GM12878 (cell line): ENCODE data around the gene PVRIG. TPM values are rescaled to one million over a fixed set of nuclear protein-coding genes. Genes with fewer than 3 reads are reported as not detected.
A peak's percentile ranks its signal among the peaks of the same experiment; 100 is the strongest.

Source experiments
- ATAC-seq: fragments of 200-7000 bp; cut with Tn5 transposase; 3 replicates; pipeline ENCODE4 v1.9.1; 2020; ENCODE audit warnings: mild to moderate bottlenecking, moderate library complexity
- BruUV-seq: library from RNA; stranded (reverse); fragments of 400-500 nt; replicated peaks from 2 replicates; lab custom pipeline; 2021; lab: Mats Ljungman, UMichigan
- CTCF ChIA-PET: fragments of 300-600 bp; sonication (Branson Sonifier 250); formaldehyde crosslinking; extraction: SDS; loops from one replicate; lab custom pipeline; 2021; ENCODE audit warnings: inconsistent platforms; lab: Yijun Ruan, JAX
- POLR2A ChIA-PET: fragments of 350-600 bp; formaldehyde crosslinking; extraction: SDS; loops from one replicate; lab custom pipeline; 2021; ENCODE audit warnings: inconsistent platforms; lab: Charles Lee
- RAD21 ChIA-PET: fragments of 300-600 bp; sonication (Branson Sonifier 250); formaldehyde crosslinking; loops from one replicate; lab custom pipeline; 2023; ENCODE audit warnings: antibody characterized with exemption; ENCODE audit not compliant: unreplicated experiment; lab: Charles Lee
- SMC1A ChIA-PET: fragments of 300-600 bp; sonication (Branson Sonifier 250); formaldehyde crosslinking; loops from one replicate; lab custom pipeline; 2023; ENCODE audit not compliant: unreplicated experiment, uncharacterized antibody; lab: Charles Lee
- DNase-seq: peaks from one replicate; pipeline ENCODE4 v3.0.0-alpha.2; 2011; ENCODE audit warnings: low read depth, low spot score
- FAIRE-seq: peaks from 3 replicates; lab custom pipeline; 2011; peaks lifted over from hg19 to GRCh38; lab: Jason Lieb, UNC
- H2AFZ ChIP-seq: 2 replicates; pipeline ENCODE4 v1.6.0; 2011; ENCODE audit warnings: low read depth, low read length, control low read depth; ENCODE audit not compliant: control insufficient read depth
- H3K27ac ChIP-seq: 2 replicates; pipeline ENCODE4 v1.5.1; 2011; ENCODE audit warnings: control low read depth; ENCODE audit not compliant: control insufficient read depth, insufficient read depth
- H3K27me3 ChIP-seq, 2 experiments: replicated peaks in 1 of 2; 2 replicates each; pipeline versions ENCODE4 v1.6.0 to v1.6.1; 2011; ENCODE audit warnings: low read length in 1 of 2; ENCODE audit not compliant: control insufficient read depth in 2 of 2, insufficient read depth in 2 of 2
- H3K36me3 ChIP-seq, 2 experiments: 2 replicates each; pipeline ENCODE4 v1.5.1; 2011; ENCODE audit warnings: low read length in 1 of 2; ENCODE audit not compliant: control insufficient read depth in 2 of 2, insufficient read depth in 2 of 2
- H3K4me1 ChIP-seq: 2 replicates; pipeline ENCODE4 v1.6.1; 2011; ENCODE audit warnings: mild to moderate bottlenecking, low read length, moderate library complexity, mixed read lengths; ENCODE audit not compliant: control insufficient read depth, insufficient read depth
- H3K4me2 ChIP-seq: 2 replicates; pipeline ENCODE4 v1.6.0; 2011; ENCODE audit warnings: control low read depth; ENCODE audit not compliant: control insufficient read depth, insufficient read depth
- H3K4me3 ChIP-seq: fragments of 200-600 bp; sonication (generic); 2 replicates; pipeline ENCODE4 v1.5.1; 2016
- H3K79me2 ChIP-seq: 2 replicates; pipeline ENCODE4 v1.6.0; 2011; ENCODE audit warnings: low read length; ENCODE audit not compliant: control insufficient read depth, insufficient read depth
- H3K9ac ChIP-seq: 2 replicates; pipeline ENCODE4 v1.8.0; 2011; ENCODE audit warnings: low read length, control low read depth, mixed read lengths; ENCODE audit not compliant: control insufficient read depth, insufficient read depth
- H3K9me3 ChIP-seq: replicated peaks from 3 replicates; pipeline ENCODE4 v1.5.1; 2011; ENCODE audit warnings: mild to moderate bottlenecking, low read length; ENCODE audit not compliant: control insufficient read depth, insufficient read depth
- H4K20me1 ChIP-seq: 2 replicates; pipeline ENCODE4 v1.6.0; 2011; ENCODE audit not compliant: control insufficient read depth, insufficient read depth
- EGR1 ChIP-seq, 2 experiments: IDR thresholded peaks; 1 replicate in 1 of 2; 2 replicates in 1 of 2; pipeline ENCODE4 v1.6.1; 2011 to 2012; ENCODE audit warnings: low read depth in 2 of 2, low read length in 2 of 2, borderline replicate concordance in 1 of 2, mild to moderate bottlenecking in 1 of 2, moderate library complexity in 1 of 2
- ELK1 ChIP-seq: IDR thresholded peaks from 2 replicates; pipeline ENCODE4 v1.6.1; 2012; ENCODE audit warnings: low read depth, low read length, improper control_type of control experiment
- HDGF ChIP-seq: fragments of 450-650 bp; IDR thresholded peaks from 2 replicates; pipeline ENCODE4 v1.6.1; 2016; ENCODE audit warnings: antibody characterized with exemption
- MEF2A ChIP-seq: IDR thresholded peaks from 2 replicates; pipeline ENCODE4 v1.6.1; 2011; ENCODE audit warnings: low read depth, mild to moderate bottlenecking, low read length, moderate library complexity; ENCODE audit not compliant: insufficient read depth
- RAD51 ChIP-seq: fragments of 450-650 bp; IDR thresholded peaks from 2 replicates; pipeline ENCODE4 v1.6.1; 2016; ENCODE audit warnings: moderate library complexity, mild to moderate bottlenecking, inconsistent platforms
- RELA ChIP-seq: fragments of 450-650 bp; IDR thresholded peaks from 2 replicates; pipeline ENCODE4 v1.8.0; 2014; ENCODE audit warnings: borderline replicate concordance; ENCODE audit not compliant: partially characterized antibody
- SUPT20H ChIP-seq: IDR thresholded peaks from 2 replicates; pipeline ENCODE4 v1.6.1; 2011; ENCODE audit warnings: low read depth, mild to moderate bottlenecking, low read length, moderate library complexity, borderline replicate concordance; ENCODE audit not compliant: control insufficient read depth
- ZBTB33 ChIP-seq: fragments of 450-650 bp; IDR thresholded peaks from 2 replicates; pipeline ENCODE4 v1.6.1; 2017; ENCODE audit warnings: mild to moderate bottlenecking
- ZZZ3 ChIP-seq: IDR thresholded peaks from 2 replicates; pipeline ENCODE4 v1.6.1; 2011; ENCODE audit warnings: low read depth; ENCODE audit not compliant: control insufficient read depth, insufficient read length
- WGBS: methylation state at CpG from one replicate; pipeline ENCODE4 v1.1.6; 2016; ENCODE audit warnings: low lambda C conversion rate; ENCODE audit not compliant: insufficient replicate concordance, insufficient coverage; ENCODE audit errors: missing lambda C conversion rate; 5-methylcytosine and 5-hydroxymethylcytosine counted together
- in situ Hi-C: fragments of 300-500 bp; cut with MboI; formaldehyde crosslinking; loops from 9 replicates; pipeline ENCODE4 v1.14.3; 2018; ENCODE audit warnings: mixed read lengths
- intact Hi-C: fragments of 100-400 bp; cut with micrococcal nuclease; formaldehyde crosslinking; loops from one replicate; pipeline ENCODE4 v1.14.2; 2022; ENCODE audit not compliant: unreplicated experiment
- polyA plus RNA-seq, 11 experiments: library from polyadenylated mRNA; depleted of rRNA in 4 of 11; unstranded in 6 of 11; stranded (reverse) in 5 of 11; fragments of >200 nt; fragmentation: Nextera tagmentation in 4 of 11; fragmentation: Illumina TruSeq in 1 of 11; extraction: Ambion mirVana in 4 of 11; extraction: Trizol in 1 of 11; gene quantifications; 1 replicate in 1 of 11; 2 replicates in 10 of 11; pipeline versions ENCODE4 v1.2.1 to v1.2.3, GENCODE V29; 2011 to 2016; ENCODE audit warnings: inconsistent platforms in 2 of 11, missing spikeins in 2 of 11, low read depth in 1 of 11
- total RNA-seq, 4 experiments: library from RNA; depleted of rRNA in 3 of 4; stranded (reverse); fragments of >200 nt in 3 of 4; fragmentation: Illumina TruSeq in 1 of 4; extraction: Trizol in 1 of 4; gene quantifications; 2 replicates each; pipeline versions ENCODE4 v1.2.1 to v1.2.3, GENCODE V29; 2013 to 2021

PVRIG gene
- total and polyA plus RNA-seq, 10 of the 15 experiments (the other 5 are each of a cell fraction or from before 2014, with no cell fraction given), result 1.3 to 44.0 (median 17.9) TPM

GRCh38 chr7:100200693-100201092 is 19.1 kb upstream of the PVRIG start:
- FAIRE-seq, result no peak
- no peak overlapping the region for H3K27ac ChIP-seq

GRCh38 chr7:100204454-100204853 is 15.3 kb upstream of the PVRIG start:
- ChIA-PET RAD21 (interaction anchor here (1.3 kb wide), 1 partner anchor 11 kb away, joined by 3 read pairs; no protein-coding TSS in a partner anchor), SMC1A (interaction anchor here (0.9 to 14.7 kb wide), 2 partner anchors 11 to 15 kb away, joined by 4 to 140 read pairs; no protein-coding TSS in a partner anchor), CTCF (interaction anchor here (0.9 to 1.4 kb wide), 3 partner anchors 9 to 19 kb away, joined by 4 to 5 read pairs (median 4); no protein-coding TSS in a partner anchor), POLR2A (interaction anchor here (1.0 to 1.1 kb wide), 2 partner anchors 11 to 15 kb away, joined by 4 to 5 read pairs; no protein-coding TSS in a partner anchor)
- Histone ChIP-seq H4K20me1 (no peaks in the 10 kb centered on the region), H3K36me3 (no peaks in the 10 kb centered on the region), H3K4me3 (no peak overlapping the region), H3K9ac (no peak overlapping the region), H3K4me2 (no peak overlapping the region), H3K27ac (no peak overlapping the region), H2AFZ (no peak overlapping the region), H3K27me3 (no peaks in the 10 kb centered on the region), H3K4me1 (peaks cover 29% of the 10 kb centered on the region), H3K9me3 (no peaks in the 10 kb centered on the region), H3K79me2 (no peaks in the 10 kb centered on the region)
- intact Hi-C loops, result no loop called here
- 63% methylated on average over 9 of the region's 9 CpGs for WGBS
- ATAC-seq (no peak), DNase-seq (no peak), FAIRE-seq (no peak)
- no peak for TF ChIP-seq MEF2A
- no peak for TF ChIP-seq ELK1
- TF ChIP-seq ZBTB33, result no peak
- BruUV-seq, result no TSS peak
- in situ Hi-C loops, result no loop called here

More at GRCh38 chr7:100200693-100201092, 19.1 kb upstream of the PVRIG start:
- WGBS, result 78% methylated on average over 11 of the region's 11 CpGs
- RAD21 ChIA-PET, result interaction anchor here (1.1 to 2.4 kb wide), 5 partner anchors 9 to 52 kb away, joined by 3 to 33 read pairs (median 11); partner anchors contain the start of gene LAMTOR4
- Histone ChIP-seq H3K27me3 (no peaks in the 10 kb centered on the region), H3K4me2 (peak overlapping the region; percentile 89; the same call in 1 of the 2 replicates), H3K9ac (no peak overlapping the region), H3K4me1 (peaks cover 25% of the 10 kb centered on the region), H4K20me1 (no peaks in the 10 kb centered on the region), H3K4me3 (no peak overlapping the region), H2AFZ (no peak overlapping the region), H3K9me3 (no peaks in the 10 kb centered on the region), H3K36me3 (no peaks in the 10 kb centered on the region), H3K79me2 (no peaks in the 10 kb centered on the region)
- in situ Hi-C loops (no loop called here), intact Hi-C loops (no loop called here)
- SMC1A ChIA-PET, result interaction anchor here (1.0 to 5.2 kb wide), 5 partner anchors 9 to 52 kb away, joined by 3 to 54 read pairs (median 6); partner anchors contain the start of gene LAMTOR4
- ATAC-seq (no peak), DNase-seq (no peak)
- CTCF ChIA-PET, result interaction anchor here (0.8 to 4.5 kb wide), 6 partner anchors 10 to 144 kb away, joined by 3 to 42 read pairs (median 18); no protein-coding TSS in a partner anchor
- TF ChIP-seq SUPT20H, result no peak
- TF ChIP-seq ZZZ3, result no peak
- no peak for TF ChIP-seq RAD51
- no peak for TF ChIP-seq RELA
- no peak for TF ChIP-seq HDGF
- TF ChIP-seq EGR1 (IDR thresholded peaks at IDR 0.05; ENCODE audit: borderline replicate concordance in 1 of 2, low read depth in 2 of 2, low read length in 2 of 2), result no peak
- POLR2A ChIA-PET, result interaction anchor here (0.7 to 5.6 kb wide), 9 partner anchors 11 to 228 kb away, joined by 3 to 86 read pairs (median 4); partner anchors contain the start of genes LAMTOR4 and ZCWPW1
- no TSS peak for BruUV-seq
